NB4 (cell line): ENCODE results near the gene SFSWAP.

Experiments used
- MAX ChIP-seq: IDR thresholded peaks from 2 replicates; pipeline ENCODE4 v1.6.1; 2011; ENCODE audit warnings: low read depth, low read length
- POLR2A ChIP-seq: IDR thresholded peaks from 2 replicates; pipeline ENCODE4 v1.6.1; 2011; ENCODE audit warnings: mild to moderate bottlenecking; ENCODE audit not compliant: insufficient read length; ENCODE audit errors: extremely low read depth
- TF ChIP-seq, protein P1 (sequence below): IDR thresholded peaks from one replicate; pipeline ENCODE4 v1.5.1; 2012; ENCODE audit warnings: low read depth, low read length

GRCh38 chr12:131676544-131676943, 34.3 kb upstream of the SFSWAP start:
- TF ChIP-seq POLR2A, result no peak
- TF ChIP-seq, protein P1, sequence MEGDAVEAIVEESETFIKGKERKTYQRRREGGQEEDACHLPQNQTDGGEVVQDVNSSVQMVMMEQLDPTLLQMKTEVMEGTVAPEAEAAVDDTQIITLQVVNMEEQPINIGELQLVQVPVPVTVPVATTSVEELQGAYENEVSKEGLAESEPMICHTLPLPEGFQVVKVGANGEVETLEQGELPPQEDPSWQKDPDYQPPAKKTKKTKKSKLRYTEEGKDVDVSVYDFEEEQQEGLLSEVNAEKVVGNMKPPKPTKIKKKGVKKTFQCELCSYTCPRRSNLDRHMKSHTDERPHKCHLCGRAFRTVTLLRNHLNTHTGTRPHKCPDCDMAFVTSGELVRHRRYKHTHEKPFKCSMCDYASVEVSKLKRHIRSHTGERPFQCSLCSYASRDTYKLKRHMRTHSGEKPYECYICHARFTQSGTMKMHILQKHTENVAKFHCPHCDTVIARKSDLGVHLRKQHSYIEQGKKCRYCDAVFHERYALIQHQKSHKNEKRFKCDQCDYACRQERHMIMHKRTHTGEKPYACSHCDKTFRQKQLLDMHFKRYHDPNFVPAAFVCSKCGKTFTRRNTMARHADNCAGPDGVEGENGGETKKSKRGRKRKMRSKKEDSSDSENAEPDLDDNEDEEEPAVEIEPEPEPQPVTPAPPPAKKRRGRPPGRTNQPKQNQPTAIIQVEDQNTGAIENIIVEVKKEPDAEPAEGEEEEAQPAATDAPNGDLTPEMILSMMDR, result no peak
- no peak for TF ChIP-seq MAX
